Ovary (tissue), 3 donors: ENCODE data around the gene NUBP2.

Source experiments
- EP300 ChIP-seq: sonication (generic); formaldehyde crosslinking; IDR thresholded peaks from one replicate; pipeline ENCODE4 v1.6.1; 2017; ENCODE audit warnings: antibody characterized with exemption
- POLR2A ChIP-seq: fragments of 450-650 bp; IDR thresholded peaks from one replicate; pipeline ENCODE4 v1.6.1; 2017; ENCODE audit warnings: antibody characterized with exemption, mild to moderate bottlenecking, moderate library complexity
- TF ChIP-seq, protein P1 (sequence below), 3 donors: fragments of 450-650 bp in 2 of 3; fragments of 200-600 bp in 1 of 3; IDR thresholded peaks; one replicate each; pipeline versions ENCODE4 v1.5.1 to v1.8.0; 2016 to 2022; ENCODE audit warnings: antibody characterized with exemption in 3 of 3, mild to moderate bottlenecking in 1 of 3
- donor health status: DM: no; HTN: no; CAD: no.

GRCh38 chr16:1791256-1791942 lies 8.6 kb downstream of the NUBP2 start:
- TF ChIP-seq, protein P1, sequence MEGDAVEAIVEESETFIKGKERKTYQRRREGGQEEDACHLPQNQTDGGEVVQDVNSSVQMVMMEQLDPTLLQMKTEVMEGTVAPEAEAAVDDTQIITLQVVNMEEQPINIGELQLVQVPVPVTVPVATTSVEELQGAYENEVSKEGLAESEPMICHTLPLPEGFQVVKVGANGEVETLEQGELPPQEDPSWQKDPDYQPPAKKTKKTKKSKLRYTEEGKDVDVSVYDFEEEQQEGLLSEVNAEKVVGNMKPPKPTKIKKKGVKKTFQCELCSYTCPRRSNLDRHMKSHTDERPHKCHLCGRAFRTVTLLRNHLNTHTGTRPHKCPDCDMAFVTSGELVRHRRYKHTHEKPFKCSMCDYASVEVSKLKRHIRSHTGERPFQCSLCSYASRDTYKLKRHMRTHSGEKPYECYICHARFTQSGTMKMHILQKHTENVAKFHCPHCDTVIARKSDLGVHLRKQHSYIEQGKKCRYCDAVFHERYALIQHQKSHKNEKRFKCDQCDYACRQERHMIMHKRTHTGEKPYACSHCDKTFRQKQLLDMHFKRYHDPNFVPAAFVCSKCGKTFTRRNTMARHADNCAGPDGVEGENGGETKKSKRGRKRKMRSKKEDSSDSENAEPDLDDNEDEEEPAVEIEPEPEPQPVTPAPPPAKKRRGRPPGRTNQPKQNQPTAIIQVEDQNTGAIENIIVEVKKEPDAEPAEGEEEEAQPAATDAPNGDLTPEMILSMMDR (IDR thresholded peaks at IDR 0.05) = no peak
- TF ChIP-seq EP300 = no peak
- TF ChIP-seq POLR2A = no peak
